ENCODE results near the gene FYN. TPM values are rescaled to one million over a fixed set of nuclear protein-coding genes. Genes with fewer than 3 reads are reported as not detected.

Gene FYN
- total and polyA plus RNA-seq, 2 of the 13 experiments (the other 11 are each of a cell fraction or from before 2014, with no cell fraction given), result 15.5 to 24.6 TPM

DNA sequence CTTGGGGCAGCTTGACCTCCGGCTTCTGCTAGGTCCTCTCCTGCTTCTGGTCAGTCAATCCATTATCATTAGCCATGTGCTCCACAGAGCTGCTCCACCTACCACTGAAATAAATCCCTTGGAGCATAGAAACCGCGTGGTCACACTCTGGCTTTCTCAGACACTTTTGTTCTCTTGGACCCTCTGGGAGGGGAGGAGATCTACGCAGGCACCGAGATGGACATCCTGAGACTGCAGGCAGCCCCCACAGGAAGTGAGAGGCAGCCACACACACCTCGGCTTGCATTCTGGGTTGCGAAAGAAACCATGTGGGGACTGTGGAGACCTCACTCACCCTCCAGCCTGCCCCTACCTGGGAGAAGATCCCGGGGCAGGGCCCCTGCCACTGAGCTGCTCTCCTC is 79.5 kb downstream of the FYN start (continued):
- TF ChIP-seq, protein P1, sequence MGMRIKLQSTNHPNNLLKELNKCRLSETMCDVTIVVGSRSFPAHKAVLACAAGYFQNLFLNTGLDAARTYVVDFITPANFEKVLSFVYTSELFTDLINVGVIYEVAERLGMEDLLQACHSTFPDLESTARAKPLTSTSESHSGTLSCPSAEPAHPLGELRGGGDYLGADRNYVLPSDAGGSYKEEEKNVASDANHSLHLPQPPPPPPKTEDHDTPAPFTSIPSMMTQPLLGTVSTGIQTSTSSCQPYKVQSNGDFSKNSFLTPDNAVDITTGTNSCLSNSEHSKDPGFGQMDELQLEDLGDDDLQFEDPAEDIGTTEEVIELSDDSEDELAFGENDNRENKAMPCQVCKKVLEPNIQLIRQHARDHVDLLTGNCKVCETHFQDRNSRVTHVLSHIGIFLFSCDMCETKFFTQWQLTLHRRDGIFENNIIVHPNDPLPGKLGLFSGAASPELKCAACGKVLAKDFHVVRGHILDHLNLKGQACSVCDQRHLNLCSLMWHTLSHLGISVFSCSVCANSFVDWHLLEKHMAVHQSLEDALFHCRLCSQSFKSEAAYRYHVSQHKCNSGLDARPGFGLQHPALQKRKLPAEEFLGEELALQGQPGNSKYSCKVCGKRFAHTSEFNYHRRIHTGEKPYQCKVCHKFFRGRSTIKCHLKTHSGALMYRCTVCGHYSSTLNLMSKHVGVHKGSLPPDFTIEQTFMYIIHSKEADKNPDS (CRISPR knock-in tag; IDR thresholded peaks at IDR 0.05), result no peak
- 0 out of 2 replicates have a peak, but pooled peaks have one; percentile 28 for TF ChIP-seq NRL (CRISPR knock-in tag; IDR thresholded peaks at IDR 0.05; ENCODE audit: borderline replicate concordance)
- no peak for TF ChIP-seq RAD21 (CRISPR knock-in tag; IDR thresholded peaks at IDR 0.05)
- TF ChIP-seq RBM22 (optimal IDR thresholded peaks at IDR 0.05; ENCODE audit: low read length), result no peak
- TF ChIP-seq DZIP1 (CRISPR knock-in tag; IDR thresholded peaks at IDR 0.05), result no peak
- 0 out of 2 replicates have a peak, but pooled peaks have one; percentile 22 for TF ChIP-seq TBX2 (CRISPR knock-in tag; IDR thresholded peaks at IDR 0.05; ENCODE audit: borderline replicate concordance)
- TF ChIP-seq EEA1 (CRISPR knock-in tag; IDR thresholded peaks at IDR 0.05; ENCODE audit: borderline replicate concordance), result no peak
- no peak for TF ChIP-seq JUND (CRISPR knock-in tag; IDR thresholded peaks at IDR 0.05)
- TF ChIP-seq, protein P2, sequence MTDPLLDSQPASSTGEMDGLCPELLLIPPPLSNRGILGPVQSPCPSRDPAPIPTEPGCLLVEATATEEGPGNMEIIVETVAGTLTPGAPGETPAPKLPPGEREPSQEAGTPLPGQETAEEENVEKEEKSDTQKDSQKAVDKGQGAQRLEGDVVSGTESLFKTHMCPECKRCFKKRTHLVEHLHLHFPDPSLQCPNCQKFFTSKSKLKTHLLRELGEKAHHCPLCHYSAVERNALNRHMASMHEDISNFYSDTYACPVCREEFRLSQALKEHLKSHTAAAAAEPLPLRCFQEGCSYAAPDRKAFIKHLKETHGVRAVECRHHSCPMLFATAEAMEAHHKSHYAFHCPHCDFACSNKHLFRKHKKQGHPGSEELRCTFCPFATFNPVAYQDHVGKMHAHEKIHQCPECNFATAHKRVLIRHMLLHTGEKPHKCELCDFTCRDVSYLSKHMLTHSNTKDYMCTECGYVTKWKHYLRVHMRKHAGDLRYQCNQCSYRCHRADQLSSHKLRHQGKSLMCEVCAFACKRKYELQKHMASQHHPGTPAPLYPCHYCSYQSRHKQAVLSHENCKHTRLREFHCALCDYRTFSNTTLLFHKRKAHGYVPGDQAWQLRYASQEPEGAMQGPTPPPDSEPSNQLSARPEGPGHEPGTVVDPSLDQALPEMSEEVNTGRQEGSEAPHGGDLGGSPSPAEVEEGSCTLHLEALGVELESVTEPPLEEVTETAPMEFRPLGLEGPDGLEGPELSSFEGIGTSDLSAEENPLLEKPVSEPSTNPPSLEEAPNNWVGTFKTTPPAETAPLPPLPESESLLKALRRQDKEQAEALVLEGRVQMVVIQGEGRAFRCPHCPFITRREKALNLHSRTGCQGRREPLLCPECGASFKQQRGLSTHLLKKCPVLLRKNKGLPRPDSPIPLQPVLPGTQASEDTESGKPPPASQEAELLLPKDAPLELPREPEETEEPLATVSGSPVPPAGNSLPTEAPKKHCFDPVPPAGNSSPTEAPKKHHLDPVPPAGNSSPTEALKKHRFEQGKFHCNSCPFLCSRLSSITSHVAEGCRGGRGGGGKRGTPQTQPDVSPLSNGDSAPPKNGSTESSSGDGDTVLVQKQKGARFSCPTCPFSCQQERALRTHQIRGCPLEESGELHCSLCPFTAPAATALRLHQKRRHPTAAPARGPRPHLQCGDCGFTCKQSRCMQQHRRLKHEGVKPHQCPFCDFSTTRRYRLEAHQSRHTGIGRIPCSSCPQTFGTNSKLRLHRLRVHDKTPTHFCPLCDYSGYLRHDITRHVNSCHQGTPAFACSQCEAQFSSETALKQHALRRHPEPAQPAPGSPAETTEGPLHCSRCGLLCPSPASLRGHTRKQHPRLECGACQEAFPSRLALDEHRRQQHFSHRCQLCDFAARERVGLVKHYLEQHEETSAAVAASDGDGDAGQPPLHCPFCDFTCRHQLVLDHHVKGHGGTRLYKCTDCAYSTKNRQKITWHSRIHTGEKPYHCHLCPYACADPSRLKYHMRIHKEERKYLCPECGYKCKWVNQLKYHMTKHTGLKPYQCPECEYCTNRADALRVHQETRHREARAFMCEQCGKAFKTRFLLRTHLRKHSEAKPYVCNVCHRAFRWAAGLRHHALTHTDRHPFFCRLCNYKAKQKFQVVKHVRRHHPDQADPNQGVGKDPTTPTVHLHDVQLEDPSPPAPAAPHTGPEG (CRISPR knock-in tag; IDR thresholded peaks at IDR 0.05), result 0 out of 2 replicates have a peak, but pooled peaks have one; percentile 18
- TF ChIP-seq SP5 (CRISPR knock-in tag; IDR thresholded peaks at IDR 0.05; ENCODE audit: borderline replicate concordance, low read depth), result peak; percentile 27; the same call in 1 of the 2 replicates
- TF ChIP-seq MXI1 (IDR thresholded peaks at IDR 0.05; ENCODE audit: borderline replicate concordance, low read depth, low read length), result peak; percentile 37; the same call in 1 of the 3 replicates
- TF ChIP-seq, protein P3, sequence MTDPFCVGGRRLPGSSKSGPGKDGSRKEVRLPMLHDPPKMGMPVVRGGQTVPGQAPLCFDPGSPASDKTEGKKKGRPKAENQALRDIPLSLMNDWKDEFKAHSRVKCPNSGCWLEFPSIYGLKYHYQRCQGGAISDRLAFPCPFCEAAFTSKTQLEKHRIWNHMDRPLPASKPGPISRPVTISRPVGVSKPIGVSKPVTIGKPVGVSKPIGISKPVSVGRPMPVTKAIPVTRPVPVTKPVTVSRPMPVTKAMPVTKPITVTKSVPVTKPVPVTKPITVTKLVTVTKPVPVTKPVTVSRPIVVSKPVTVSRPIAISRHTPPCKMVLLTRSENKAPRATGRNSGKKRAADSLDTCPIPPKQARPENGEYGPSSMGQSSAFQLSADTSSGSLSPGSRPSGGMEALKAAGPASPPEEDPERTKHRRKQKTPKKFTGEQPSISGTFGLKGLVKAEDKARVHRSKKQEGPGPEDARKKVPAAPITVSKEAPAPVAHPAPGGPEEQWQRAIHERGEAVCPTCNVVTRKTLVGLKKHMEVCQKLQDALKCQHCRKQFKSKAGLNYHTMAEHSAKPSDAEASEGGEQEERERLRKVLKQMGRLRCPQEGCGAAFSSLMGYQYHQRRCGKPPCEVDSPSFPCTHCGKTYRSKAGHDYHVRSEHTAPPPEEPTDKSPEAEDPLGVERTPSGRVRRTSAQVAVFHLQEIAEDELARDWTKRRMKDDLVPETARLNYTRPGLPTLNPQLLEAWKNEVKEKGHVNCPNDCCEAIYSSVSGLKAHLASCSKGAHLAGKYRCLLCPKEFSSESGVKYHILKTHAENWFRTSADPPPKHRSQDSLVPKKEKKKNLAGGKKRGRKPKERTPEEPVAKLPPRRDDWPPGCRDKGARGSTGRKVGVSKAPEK (CRISPR knock-in tag; IDR thresholded peaks at IDR 0.05; ENCODE audit: borderline replicate concordance), result no peak
- no peak for TF ChIP-seq SNAI1 (CRISPR knock-in tag; IDR thresholded peaks at IDR 0.05; ENCODE audit: borderline replicate concordance)
- TF ChIP-seq POLR2G (IDR thresholded peaks at IDR 0.05; ENCODE audit: low read depth, low read length), result peak; percentile 78
- no peak for TF ChIP-seq ZNF7 (CRISPR knock-in tag; IDR thresholded peaks at IDR 0.05)
- TF ChIP-seq XBP1 (CRISPR knock-in tag; IDR thresholded peaks at IDR 0.05), result no peak
- no peak for TF ChIP-seq ZNF12 (CRISPR knock-in tag; IDR thresholded peaks at IDR 0.05)

Measured in HepG2 (cell line).